CD14-positive monocyte (primary cell): Measurements from ENCODE around the gene IL27RA. TPM values are rescaled to one million over a fixed set of nuclear protein-coding genes. Genes with fewer than 3 reads are reported as not detected.

Experiments
- DNase-seq, 3 donors: peaks; one replicate each; pipeline ENCODE4 v3.0.0-alpha.2; 2011 to 2022
- H2AFZ ChIP-seq: 2 replicates; pipeline ENCODE4 v1.6.0; 2012; ENCODE audit warnings: mild to moderate bottlenecking, low read depth, low read length, inconsistent platforms; ENCODE audit not compliant: insufficient read depth, poor library complexity, severe bottlenecking
- H3K27ac ChIP-seq, 2 donors: 1 replicate in 1 of 2; 2 replicates in 1 of 2; pipeline ENCODE4 v1.5.1; 2012 to 2013; ENCODE audit warnings: low read length in 2 of 2, control low read depth in 1 of 2, inconsistent platforms in 1 of 2, low read depth in 1 of 2, mild to moderate bottlenecking in 1 of 2
- H3K27me3 ChIP-seq, 2 donors: one replicate each; pipeline versions ENCODE4 v1.6.0 to v1.6.1; 2011 to 2013; ENCODE audit warnings: low read length in 2 of 2; ENCODE audit not compliant: control insufficient read depth in 2 of 2, insufficient read depth in 2 of 2
- H3K36me3 ChIP-seq, 2 donors: replicated peaks in 1 of 2; 1 replicate in 1 of 2; 2 replicates in 1 of 2; pipeline versions ENCODE4 v1.5.1 to v1.6.1; 2012 to 2013; ENCODE audit warnings: low read length in 2 of 2, control low read depth in 1 of 2, inconsistent platforms in 1 of 2, mild to moderate bottlenecking in 1 of 2; ENCODE audit not compliant: insufficient read depth in 2 of 2, control insufficient read depth in 1 of 2
- H3K4me1 ChIP-seq, 2 donors: 1 replicate in 1 of 2; 2 replicates in 1 of 2; pipeline versions ENCODE4 v1.5.1 to v1.6.1; 2012 to 2013; ENCODE audit warnings: low read length in 2 of 2, control low read depth in 1 of 2, inconsistent platforms in 1 of 2, mild to moderate bottlenecking in 1 of 2, moderate library complexity in 1 of 2; ENCODE audit not compliant: insufficient read depth in 2 of 2, control insufficient read depth in 1 of 2
- H3K4me2 ChIP-seq: replicated peaks from 2 replicates; pipeline ENCODE3; 2012; ENCODE audit warnings: low read length, moderate library complexity, mild to moderate bottlenecking; ENCODE audit not compliant: poor library complexity, severe bottlenecking; ENCODE audit errors: extremely low read depth
- H3K4me3 ChIP-seq, 3 experiments: fragments of 200-600 bp in 1 of 3; sonication (generic) in 1 of 3; replicated peaks in 1 of 3; 1 replicate in 2 of 3; 2 replicates in 1 of 3; pipeline ENCODE4 v1.5.1; 2011 to 2013; ENCODE audit warnings: low read length in 3 of 3, mild to moderate bottlenecking in 3 of 3, control low read depth in 2 of 3, low read depth in 2 of 3, inconsistent platforms in 1 of 3, moderate library complexity in 1 of 3
- H3K79me2 ChIP-seq: 2 replicates; pipeline ENCODE4 v1.6.0; 2012; ENCODE audit warnings: mild to moderate bottlenecking, control low read depth, inconsistent platforms, low read length, moderate library complexity; ENCODE audit not compliant: insufficient read depth
- H3K9ac ChIP-seq: 2 replicates; pipeline ENCODE4 v1.6.0; 2017; ENCODE audit warnings: low read length, mild to moderate bottlenecking; ENCODE audit not compliant: insufficient read depth, poor library complexity, severe bottlenecking
- H3K9me3 ChIP-seq, 2 donors: replicated peaks in 1 of 2; 1 replicate in 1 of 2; 2 replicates in 1 of 2; pipeline versions ENCODE4 v1.5.1 to v1.6.1; 2012 to 2013; ENCODE audit warnings: low read length in 2 of 2, control low read depth in 1 of 2; ENCODE audit not compliant: control insufficient read depth in 1 of 2, insufficient read depth in 1 of 2
- H4K20me1 ChIP-seq: 2 replicates; pipeline ENCODE4 v1.6.0; 2012; ENCODE audit warnings: mild to moderate bottlenecking, low read length, control low read depth, moderate library complexity; ENCODE audit not compliant: insufficient read depth
- H3K27ac Mint-ChIP-seq, 7 donors: one replicate each; pipeline ENCODE4 v1.8.0; 2020; ENCODE audit warnings: mild to moderate bottlenecking in 7 of 7, mixed read lengths in 7 of 7, moderate library complexity in 6 of 7, inconsistent platforms in 2 of 7
- H3K27me3 Mint-ChIP-seq, 3 donors: one replicate each; pipeline ENCODE4 v1.8.0; 2021 to 2022; ENCODE audit warnings: low read depth in 3 of 3, mild to moderate bottlenecking in 3 of 3, mixed read lengths in 3 of 3, moderate library complexity in 3 of 3, inconsistent platforms in 1 of 3
- H3K36me3 Mint-ChIP-seq, 2 donors: one replicate each; pipeline ENCODE4 v1.8.0; 2020; ENCODE audit warnings: mixed read lengths in 2 of 2, inconsistent platforms in 1 of 2, mild to moderate bottlenecking in 1 of 2
- H3K4me1 Mint-ChIP-seq: one replicate; pipeline ENCODE4 v1.8.0; 2020; ENCODE audit warnings: mild to moderate bottlenecking, mixed read lengths
- H3K4me3 Mint-ChIP-seq, 2 donors: one replicate each; pipeline ENCODE4 v1.8.0; 2020; ENCODE audit warnings: mild to moderate bottlenecking in 2 of 2, mixed read lengths in 2 of 2, moderate library complexity in 1 of 2
- H3K9me3 Mint-ChIP-seq, 7 donors: one replicate each; pipeline ENCODE4 v1.8.0; 2020 to 2022; ENCODE audit warnings: mixed read lengths in 7 of 7, mild to moderate bottlenecking in 6 of 7, moderate library complexity in 6 of 7, inconsistent platforms in 2 of 7
- CTCF ChIP-seq: fragments of 200-600 bp; IDR thresholded peaks from one replicate; pipeline ENCODE4 v1.8.0; 2022; ENCODE audit warnings: antibody characterized with exemption, mild to moderate bottlenecking
- WGBS: methylation state at CpG from one replicate; pipeline ENCODE4 v1.1.5; 2013; ENCODE audit warnings: missing lambda C conversion rate; ENCODE audit not compliant: insufficient coverage; 5-methylcytosine and 5-hydroxymethylcytosine counted together
- intact Hi-C, 2 donors: fragments of 100-400 bp; cut with micrococcal nuclease; formaldehyde crosslinking; loops; one replicate each; pipeline versions ENCODE4 v1.15.0 to v1.15.1; 2023
- polyA plus RNA-seq, 3 donors: library from polyadenylated mRNA; depleted of rRNA in 1 of 3; unstranded in 2 of 3; stranded (reverse) in 1 of 3; fragments of 300-500 nt in 2 of 3; fragments of >200 nt in 1 of 3; fragmentation: Illumina TruSeq in 2 of 3; gene quantifications; 1 replicate in 2 of 3; 2 replicates in 1 of 3; pipeline ENCODE4 v1.2.3, GENCODE V29; 2012 to 2021

IL27RA gene
- polyA plus RNA-seq, 3 donors = 40.4 to 61.5 (median 54.9) TPM

- H3K27me3 ChIP-seq = no peaks in the 10 kb centered on the region
- no peak overlapping the region for H3K27ac ChIP-seq
- Mint-ChIP-seq H3K36me3 (no peaks in the 10 kb centered on the region), H3K4me3 (no peak overlapping the region), H3K27me3 (peaks cover 0 to 5% (median 0%) of the 10 kb centered on the region in 3 donors), H3K27ac (no peak overlapping the region), H3K9me3 (no peaks in the 10 kb centered on the region), H3K4me1 (peaks cover 10% of the 10 kb centered on the region)
- H3K9ac ChIP-seq = no peak overlapping the region
- H2AFZ ChIP-seq = no peak overlapping the region
- H3K4me1 ChIP-seq = peaks cover 13 to 19% of the 10 kb centered on the region in 2 donors
- no peaks in the 10 kb centered on the region for H3K36me3 ChIP-seq
- no peaks in the 10 kb centered on the region for H3K79me2 ChIP-seq
- no CpG with 5 or more reads among the region's 2 CpGs for WGBS
- H3K4me2 ChIP-seq = no peak overlapping the region
- intact Hi-C loops = no loop called here
- TF ChIP-seq CTCF = no peak
- no peaks in the 10 kb centered on the region for H4K20me1 ChIP-seq
- no peak overlapping the region for H3K4me3 ChIP-seq
- DNase-seq = no peak
- H3K9me3 ChIP-seq = no peaks in the 10 kb centered on the region
These were observed 19.1 kb upstream of the IL27RA start for GRCh38 chr19:14012378-14012915.

- intact Hi-C loops = no loop called here
- Histone ChIP-seq H3K36me3 (no peaks in the 10 kb centered on the region), H3K4me3 (no peak overlapping the region), H3K4me1 (peaks cover 36 to 39% of the 10 kb centered on the region in 2 donors), H3K4me2 (no peak overlapping the region), H2AFZ (no peak overlapping the region), H3K27me3 (no peaks in the 10 kb centered on the region), H3K79me2 (no peaks in the 10 kb centered on the region), H4K20me1 (no peaks in the 10 kb centered on the region), H3K9me3 (no peaks in the 10 kb centered on the region), H3K27ac (no peak overlapping the region), H3K9ac (no peak overlapping the region)
- H3K4me3 Mint-ChIP-seq = no peak overlapping the region
- no peak for TF ChIP-seq CTCF
- H3K4me1 Mint-ChIP-seq = peaks cover 27% of the 10 kb centered on the region
- no peaks in the 10 kb centered on the region for H3K36me3 Mint-ChIP-seq
- 100% methylated on average over 3 of the region's 8 CpGs for WGBS
- H3K9me3 Mint-ChIP-seq = peaks cover 0 to 2% (median 0%) of the 10 kb centered on the region in 7 donors
- DNase-seq = no peak
- H3K27ac Mint-ChIP-seq = peak overlapping the region in 1 of 7 donors; percentile 78
- H3K27me3 Mint-ChIP-seq = peaks cover 2 to 3% (median 2%) of the 10 kb centered on the region in 3 donors
These were observed 16.0 kb upstream of the IL27RA start for GRCh38 chr19:14015524-14016035.
